IPS DF 6.9 (cell line): Measurements from ENCODE around the gene RAP1GDS1.
"Not testable (repeated sequence)": the region's sequence is repeated elsewhere in the genome, so short reads cannot be mapped to it uniquely, and the experiment has no call there.

Experiments used
- DNase-seq: peaks from one replicate; pipeline ENCODE4 v3.0.0-alpha.2; 2013; ENCODE audit warnings: low read depth, low spot score
- H3K27ac ChIP-seq: one replicate; pipeline ENCODE4 v1.5.1; 2013; ENCODE audit warnings: low read length, control low read depth
- H3K27me3 ChIP-seq: 2 replicates; pipeline ENCODE4 v1.6.1; 2013; ENCODE audit warnings: mild to moderate bottlenecking, low read length; ENCODE audit not compliant: control insufficient read depth, insufficient read depth
- H3K36me3 ChIP-seq: 2 replicates; pipeline ENCODE4 v1.6.1; 2013; ENCODE audit warnings: low read length; ENCODE audit not compliant: control insufficient read depth, insufficient read depth
- H3K4me1 ChIP-seq: 2 replicates; pipeline ENCODE4 v1.6.1; 2013; ENCODE audit warnings: low read length; ENCODE audit not compliant: control insufficient read depth, insufficient read depth
- H3K4me3 ChIP-seq: 2 replicates; pipeline ENCODE4 v1.5.1; 2013; ENCODE audit warnings: mild to moderate bottlenecking, low read length
- H3K9me3 ChIP-seq: 2 replicates; pipeline ENCODE4 v1.6.1; 2013; ENCODE audit warnings: low read length, inconsistent platforms; ENCODE audit not compliant: control insufficient read depth, insufficient read depth
- WGBS: extraction: QIAGEN DNeasy Blood & Tissue Kit; methylation state at CpG from one replicate; pipeline ENCODE4 v1.1.7; 2013; ENCODE audit warnings: mixed read lengths, missing lambda C conversion rate; ENCODE audit not compliant: insufficient read length, insufficient coverage; 5-methylcytosine and 5-hydroxymethylcytosine counted together

The RAP1GDS1 gene

DNA sequence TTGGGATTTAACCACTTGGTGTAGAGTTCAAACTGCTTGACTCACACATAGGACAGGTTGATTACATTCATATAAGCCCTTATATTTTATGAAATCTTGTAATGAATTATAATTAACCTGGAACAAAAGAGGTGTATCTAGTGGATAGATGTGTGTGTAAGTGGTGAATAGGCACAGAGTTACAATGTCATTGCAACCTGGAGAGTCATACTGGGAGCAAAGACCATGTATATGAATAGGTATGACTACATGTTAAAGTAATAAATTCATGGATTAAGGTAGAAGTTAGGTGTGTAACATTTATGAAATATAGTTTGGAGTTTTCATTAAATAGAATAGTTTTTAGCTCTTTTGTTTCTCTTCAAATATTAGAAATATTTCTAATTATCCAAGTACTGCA lies 26.1 kb downstream of the RAP1GDS1 start:
- H3K4me3 ChIP-seq, result no peak overlapping the region
- no peaks in the 10 kb centered on the region for H3K27me3 ChIP-seq
- no peaks in the 10 kb centered on the region for H3K36me3 ChIP-seq
- H3K9me3 ChIP-seq, result no peaks in the 10 kb centered on the region
- no peak for DNase-seq
- H3K27ac ChIP-seq, result no peak overlapping the region
- H3K4me1 ChIP-seq, result peaks cover 2% of the 10 kb centered on the region; the same call in 1 of the 2 replicates

DNA sequence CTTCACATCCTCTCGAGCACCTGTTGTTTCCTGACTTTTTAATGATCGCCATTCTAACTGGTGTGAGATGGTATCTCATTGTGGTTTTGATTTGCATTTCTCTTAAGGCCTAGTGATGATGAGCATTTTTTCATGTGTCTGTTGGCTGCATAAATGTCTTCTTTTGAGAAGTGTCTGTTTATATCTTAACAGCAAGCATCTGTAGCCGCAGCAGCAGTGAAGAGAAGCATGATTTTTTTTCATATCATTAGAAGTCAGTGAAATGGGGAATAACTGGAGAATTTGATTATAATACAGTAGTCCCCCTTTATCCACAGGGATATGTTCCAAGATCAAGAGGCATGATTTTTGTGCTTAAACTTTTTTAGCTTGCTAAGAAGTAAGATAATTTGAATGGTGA lies 27.5 kb downstream of the RAP1GDS1 start:
- H3K9me3 ChIP-seq, H3K27me3 ChIP-seq, H3K4me3 ChIP-seq, H3K4me1 ChIP-seq, H3K36me3 ChIP-seq, DNase-seq, H3K27ac ChIP-seq: not testable (repeated sequence)
- no CpG with 5 or more reads among the region's 3 CpGs for WGBS

DNA sequence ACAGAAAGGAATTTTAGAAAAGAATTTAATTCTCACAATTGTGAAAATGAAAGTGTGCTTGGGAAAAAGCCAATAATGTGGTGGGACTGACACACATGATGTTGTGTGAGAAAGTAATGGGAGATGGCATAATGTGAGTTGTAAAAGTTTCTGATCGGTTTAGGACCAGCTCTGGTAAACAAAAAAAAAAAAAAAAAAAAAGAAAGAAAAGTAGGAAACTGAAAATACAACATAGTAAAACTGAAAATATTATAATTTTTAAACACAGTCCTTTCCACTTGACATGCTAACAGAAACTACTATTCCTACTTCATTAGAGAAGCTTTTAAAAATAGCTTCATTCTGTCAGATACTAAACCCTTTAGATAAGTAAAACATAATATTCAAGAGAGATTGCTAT lies 28.2 kb downstream of the RAP1GDS1 start:
- H3K4me1 ChIP-seq, result peaks cover 2% of the 10 kb centered on the region; the same call in 1 of the 2 replicates
- H3K27me3 ChIP-seq, result no peaks in the 10 kb centered on the region
- DNase-seq, result no peak
- no peak overlapping the region for H3K4me3 ChIP-seq
- no peak overlapping the region for H3K27ac ChIP-seq
- H3K36me3 ChIP-seq, result no peaks in the 10 kb centered on the region
- no peaks in the 10 kb centered on the region for H3K9me3 ChIP-seq
- no CpG with 5 or more reads among the region's 1 CpG for WGBS

DNA sequence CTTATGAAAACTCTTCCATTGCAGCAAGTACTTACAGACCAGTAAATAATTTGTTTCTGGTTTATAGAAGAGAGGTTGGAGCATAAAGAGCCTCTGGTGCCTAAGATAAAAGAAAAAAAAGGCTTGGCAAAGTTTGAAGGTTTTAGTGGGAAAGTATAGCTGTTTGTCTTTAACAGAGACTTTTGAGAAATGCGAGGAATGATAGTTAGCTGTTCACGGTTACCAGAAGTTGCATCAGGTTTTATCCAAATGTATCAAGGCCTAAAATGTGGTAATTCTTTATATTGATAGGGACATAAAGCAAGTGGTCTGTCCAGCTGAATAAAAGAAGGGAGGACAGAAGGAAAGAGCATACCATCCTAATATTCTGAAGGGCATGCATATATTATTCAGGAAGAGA lies 29.3 kb downstream of the RAP1GDS1 start:
- no peaks in the 10 kb centered on the region for H3K4me1 ChIP-seq
- H3K36me3 ChIP-seq, result no peaks in the 10 kb centered on the region
- H3K27ac ChIP-seq, result no peak overlapping the region
- no peak for DNase-seq
- H3K27me3 ChIP-seq, result no peaks in the 10 kb centered on the region
- 100% methylated on average over 1 of the region's 2 CpGs for WGBS
- H3K4me3 ChIP-seq, result no peak overlapping the region
- no peaks in the 10 kb centered on the region for H3K9me3 ChIP-seq

DNA sequence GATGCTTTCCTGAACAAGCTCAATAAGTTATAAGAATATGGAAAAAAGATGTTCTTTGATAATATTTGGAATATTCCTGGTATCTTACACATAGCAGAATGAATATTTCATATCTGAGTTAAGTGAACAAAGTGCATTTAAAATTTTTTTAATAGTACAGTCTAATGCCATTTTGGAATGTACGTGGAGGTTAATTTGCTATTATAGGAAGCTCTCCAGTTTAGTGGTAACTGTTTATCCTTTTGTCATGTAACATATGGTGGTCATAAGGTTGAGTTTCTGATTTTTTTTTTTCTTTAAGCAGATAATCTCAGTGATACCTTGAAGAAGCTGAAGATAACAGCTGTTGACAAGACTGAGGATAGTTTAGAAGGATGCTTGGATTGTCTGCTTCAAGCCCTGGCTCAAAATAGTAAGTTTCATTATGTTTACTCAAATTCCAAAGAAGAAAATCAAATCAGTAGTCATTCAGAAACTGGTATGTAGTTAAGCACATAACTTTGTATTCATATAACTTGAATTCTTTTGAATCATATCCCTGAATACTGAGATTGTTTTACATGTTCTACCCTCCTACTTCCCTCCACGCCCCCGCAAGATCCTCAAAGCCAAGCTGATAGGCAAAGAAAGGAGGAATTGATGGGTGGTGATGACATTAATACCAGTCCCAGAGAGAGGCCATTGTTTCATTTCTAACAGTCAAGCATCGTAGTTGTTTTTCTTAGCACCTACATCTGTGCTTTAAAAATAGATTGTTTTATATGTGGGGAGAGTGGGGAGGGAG lies 32.1 kb downstream of the RAP1GDS1 start:
- Histone ChIP-seq H3K36me3 (no peaks in the 10 kb centered on the region), H3K9me3 (no peaks in the 10 kb centered on the region), H3K27me3 (no peaks in the 10 kb centered on the region), H3K4me1 (no peaks in the 10 kb centered on the region), H3K27ac (no peak overlapping the region), H3K4me3 (no peak overlapping the region)
- DNase-seq, result no peak
- no CpG with 5 or more reads among the region's 4 CpGs for WGBS

DNA sequence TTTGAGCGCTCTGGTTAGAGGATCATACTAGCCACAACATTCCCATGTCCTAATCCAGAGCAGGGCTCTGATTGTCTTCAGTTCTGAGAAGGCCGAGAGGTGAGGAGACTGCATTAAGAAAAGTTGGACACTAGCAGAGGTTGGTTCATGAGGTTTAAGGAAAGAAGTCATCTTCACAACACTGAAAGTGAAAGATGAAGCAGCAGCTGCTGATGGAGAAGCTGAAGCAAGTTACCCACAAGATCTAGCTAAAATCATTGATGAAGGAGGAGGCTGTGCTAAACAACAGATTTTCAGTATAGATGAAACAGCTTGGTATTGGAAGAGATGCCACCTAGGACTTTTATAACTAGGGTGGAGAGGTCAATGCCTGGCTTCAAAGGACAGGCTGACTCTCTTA lies 36.8 kb downstream of the RAP1GDS1 start:
- no peaks in the 10 kb centered on the region for H3K4me1 ChIP-seq
- no CpG with 5 or more reads among the region's 2 CpGs for WGBS
- H3K36me3 ChIP-seq, result no peaks in the 10 kb centered on the region
- no peaks in the 10 kb centered on the region for H3K9me3 ChIP-seq
- no peak overlapping the region for H3K4me3 ChIP-seq
- no peaks in the 10 kb centered on the region for H3K27me3 ChIP-seq
- no peak overlapping the region for H3K27ac ChIP-seq
- no peak for DNase-seq

DNA sequence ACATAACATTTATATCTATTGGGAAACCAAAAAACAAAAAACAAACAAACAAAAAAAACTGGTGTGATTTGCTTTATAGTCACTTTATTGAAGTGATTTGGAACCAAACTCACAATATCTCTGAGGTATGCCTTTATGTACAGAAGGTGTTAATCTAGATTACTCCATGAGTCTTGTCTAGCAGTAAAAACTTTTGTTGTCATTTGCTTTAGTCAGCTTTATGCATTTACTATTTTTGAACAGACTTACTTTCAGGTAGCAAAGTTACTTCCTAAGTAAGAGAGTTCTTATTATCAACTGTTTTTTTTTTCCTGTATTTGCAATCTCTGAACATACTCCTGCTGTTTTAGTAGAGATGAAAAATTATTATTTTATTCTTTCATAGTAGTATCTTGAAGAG lies 39.5 kb downstream of the RAP1GDS1 start:
- H3K36me3 ChIP-seq, result no peaks in the 10 kb centered on the region
- no peak overlapping the region for H3K27ac ChIP-seq
- H3K27me3 ChIP-seq, result no peaks in the 10 kb centered on the region
- H3K9me3 ChIP-seq, result no peaks in the 10 kb centered on the region
- H3K4me3 ChIP-seq, result no peak overlapping the region
- no peak for DNase-seq
- H3K4me1 ChIP-seq, result no peaks in the 10 kb centered on the region

DNA sequence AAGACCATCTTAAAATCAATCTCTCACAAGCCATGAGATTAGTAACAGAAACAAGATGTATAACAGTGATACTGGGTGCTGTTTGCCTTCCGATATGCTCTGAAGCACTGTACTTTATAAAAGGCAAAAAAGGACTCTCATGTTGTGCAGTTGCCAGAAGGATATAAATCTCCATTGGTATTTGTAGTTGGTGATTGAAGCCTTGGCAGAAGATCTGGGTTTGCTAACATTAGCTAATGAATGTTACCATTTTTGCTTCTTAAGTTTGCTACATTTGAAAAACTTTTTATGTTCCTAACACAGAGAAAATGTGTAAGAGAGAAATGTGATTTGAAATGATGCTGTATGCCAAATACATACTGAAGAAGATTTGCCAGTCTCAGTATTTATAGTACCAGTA lies 44.4 kb downstream of the RAP1GDS1 start:
- Histone ChIP-seq H3K9me3 (no peaks in the 10 kb centered on the region), H3K36me3 (no peaks in the 10 kb centered on the region), H3K27ac (no peak overlapping the region), H3K27me3 (no peaks in the 10 kb centered on the region), H3K4me1 (no peaks in the 10 kb centered on the region), H3K4me3 (no peak overlapping the region)
- no CpG with 5 or more reads among the region's 1 CpG for WGBS
- no peak for DNase-seq

DNA sequence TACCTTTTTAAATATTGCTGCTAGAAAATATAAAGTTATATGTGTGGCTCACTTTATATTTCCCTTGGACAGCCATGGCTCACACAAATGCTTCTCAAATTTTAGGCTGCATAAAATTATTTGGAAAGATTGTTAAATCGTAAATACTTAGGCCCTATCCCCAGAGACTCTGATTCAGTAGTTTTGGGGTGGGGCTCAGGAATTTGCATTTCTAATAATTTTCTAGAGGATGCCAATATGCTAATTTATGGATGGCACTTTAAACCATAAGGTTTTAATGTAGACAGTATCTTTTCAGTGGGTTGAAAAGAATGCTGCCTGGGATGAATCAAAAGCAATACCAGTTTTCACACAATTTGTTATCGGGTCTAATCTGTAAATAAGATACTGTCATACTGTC lies 49.7 kb downstream of the RAP1GDS1 start:
- Histone ChIP-seq H3K27ac (no peak overlapping the region), H3K9me3 (no peaks in the 10 kb centered on the region), H3K27me3 (no peaks in the 10 kb centered on the region), H3K4me1 (no peaks in the 10 kb centered on the region), H3K4me3 (no peak overlapping the region), H3K36me3 (no peaks in the 10 kb centered on the region)
- WGBS, result no CpG with 5 or more reads among the region's 2 CpGs
- DNase-seq, result no peak

DNA sequence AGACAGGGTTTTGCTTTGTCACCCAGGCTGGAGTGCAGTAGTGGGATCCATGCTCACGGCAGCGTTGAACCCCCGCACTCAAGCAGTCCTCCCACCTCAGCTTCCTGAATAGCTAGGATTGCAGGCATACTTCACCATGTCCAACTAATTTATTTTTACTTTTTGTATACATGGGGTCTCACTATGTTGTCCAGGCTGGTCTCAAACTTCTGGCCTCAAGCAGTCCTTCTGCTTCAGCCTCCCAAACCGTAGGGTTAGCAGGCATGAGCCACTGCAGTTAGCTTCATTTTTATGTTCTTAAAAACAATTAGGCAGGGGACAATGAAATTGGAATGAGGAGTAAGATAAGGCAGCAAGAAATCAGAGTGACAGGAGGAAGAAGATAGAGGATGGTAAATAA lies 50.5 kb downstream of the RAP1GDS1 start:
- Histone ChIP-seq H3K9me3 (no peaks in the 10 kb centered on the region), H3K27me3 (no peaks in the 10 kb centered on the region), H3K36me3 (no peaks in the 10 kb centered on the region), H3K4me1 (no peaks in the 10 kb centered on the region), H3K4me3 (no peak overlapping the region), H3K27ac (no peak overlapping the region)
- WGBS, result no CpG with 5 or more reads among the region's 4 CpGs
- DNase-seq, result no peak

DNA sequence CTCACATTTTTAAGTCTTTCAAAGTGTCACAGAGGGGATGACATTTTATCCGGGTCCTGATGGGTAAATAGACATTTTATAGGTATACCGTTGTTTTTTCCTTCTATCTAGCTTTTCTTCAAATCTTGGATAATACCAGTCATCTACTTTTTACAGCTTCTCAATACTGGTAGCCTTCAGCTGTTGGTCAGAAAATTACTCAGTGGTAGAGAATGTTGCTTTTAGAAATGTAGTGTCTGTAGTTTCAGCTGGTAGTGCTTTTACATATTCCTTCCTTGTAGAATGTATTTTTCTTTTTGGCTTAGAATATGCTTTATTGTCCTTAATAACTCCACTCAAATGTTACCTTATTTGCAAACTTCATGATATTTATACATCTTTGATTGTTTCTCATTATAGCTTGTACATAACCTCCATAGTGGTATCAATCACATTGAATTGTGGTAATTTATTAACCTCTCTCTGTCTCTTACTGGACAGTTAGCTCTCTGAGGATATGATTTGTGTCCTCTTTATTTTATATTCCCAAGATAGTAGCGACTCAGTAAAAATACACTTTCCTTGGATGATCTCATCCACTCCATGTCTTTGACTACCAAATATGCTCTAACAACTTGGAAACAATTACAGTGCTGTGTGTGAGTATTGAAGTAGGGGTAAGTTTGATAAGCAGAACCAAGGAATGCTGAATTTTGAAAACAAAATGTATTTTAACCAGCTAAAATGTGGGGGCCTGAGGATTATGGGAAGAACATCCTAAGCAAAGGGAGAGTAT lies 53.8 kb downstream of the RAP1GDS1 start:
- Histone ChIP-seq H3K27ac (no peak overlapping the region), H3K36me3 (no peaks in the 10 kb centered on the region), H3K27me3 (no peaks in the 10 kb centered on the region), H3K4me3 (no peak overlapping the region), H3K4me1 (no peaks in the 10 kb centered on the region), H3K9me3 (no peaks in the 10 kb centered on the region)
- no CpG with 5 or more reads among the region's 3 CpGs for WGBS
- no peak for DNase-seq
